ENCODE data around the gene CNPY1. TPM values are rescaled to one million over a fixed set of nuclear protein-coding genes. Genes with fewer than 3 reads are reported as not detected.

CNPY1 gene
- total and polyA plus RNA-seq, 2 of the 8 experiments (the other 6 are each of a cell fraction or from before 2014, with no cell fraction given) = not detected

- TF ChIP-seq CBX5 (IDR thresholded peaks at IDR 0.05; ENCODE audit: low read depth, low read length) = no peak
- TF ChIP-seq CHD2 (IDR thresholded peaks at IDR 0.05; ENCODE audit: low read length) = no peak
- TF ChIP-seq KDM5A (IDR thresholded peaks at IDR 0.05; ENCODE audit: low read length) = no peak
- no peak for TF ChIP-seq ZNF274 (IDR thresholded peaks at IDR 0.05; ENCODE audit: borderline replicate concordance, extremely low read depth, low read length)
Measured at GRCh38 chr7:155515318-155515717, 31.0 kb downstream of the CNPY1 start (continued).

Measured in H1 (cell line).